ENCODE data around the gene PGLYRP1. TPM values are rescaled to one million over a fixed set of nuclear protein-coding genes. Genes with fewer than 3 reads are reported as not detected.

Gene PGLYRP1
- total and polyA plus RNA-seq, 4 donors: 0.25 to 13.9 (median 0.76) TPM

- no peaks in the 10 kb centered on the region for H3K9me3 ChIP-seq (ENCODE audit: control insufficient read depth in 4 of 4, low read length in 3 of 4)
- H3K4me3 ChIP-seq (ENCODE audit: low read depth in 1 of 3, low read length in 3 of 3): no peak overlapping the region
- no peak for TF ChIP-seq GABPA (IDR thresholded peaks at IDR 0.05 in 1 of 2, conservative IDR thresholded peaks at IDR 0.05 in 1 of 2)
- no peak for TF ChIP-seq SP1 (IDR thresholded peaks at IDR 0.05)
- no peak for TF ChIP-seq RXRA (IDR thresholded peaks at IDR 0.05)
- TF ChIP-seq HNF4A (conservative IDR thresholded peaks at IDR 0.05): no peak
- TF ChIP-seq, protein P1, sequence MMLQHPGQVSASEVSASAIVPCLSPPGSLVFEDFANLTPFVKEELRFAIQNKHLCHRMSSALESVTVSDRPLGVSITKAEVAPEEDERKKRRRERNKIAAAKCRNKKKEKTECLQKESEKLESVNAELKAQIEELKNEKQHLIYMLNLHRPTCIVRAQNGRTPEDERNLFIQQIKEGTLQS (IDR thresholded peaks at IDR 0.05): no peak
- TF ChIP-seq FOXA1 (IDR thresholded peaks at IDR 0.05): no peak
- TF ChIP-seq ZBTB33 (IDR thresholded peaks at IDR 0.05): no peak
- TF ChIP-seq TAF1 (conservative IDR thresholded peaks at IDR 0.05): no peak
- TF ChIP-seq EGR1 (IDR thresholded peaks at IDR 0.05; ENCODE audit: low read depth in 2 of 2): peak in 1 of 2 donors; percentile 64
- TF ChIP-seq NR2F2 (IDR thresholded peaks at IDR 0.05): peak; percentile 71
- 17% methylated on average over 11 of the region's 11 CpGs for WGBS
- H3K4me1 ChIP-seq (ENCODE audit: control insufficient read depth in 4 of 4, insufficient read depth in 4 of 4, low read length in 3 of 4): peaks cover 0 to 2% (median 0%) of the 10 kb centered on the region in 4 donors
- H3K27me3 ChIP-seq (ENCODE audit: control insufficient read depth in 4 of 4, insufficient read depth in 4 of 4, low read length in 3 of 4): peaks cover 0 to 15% (median 4%) of the 10 kb centered on the region in 4 donors
- no peak for DNase-seq (ENCODE audit: low spot score)
- no peak overlapping the region for H3K9ac ChIP-seq (ENCODE audit: low read depth in 1 of 2, low read length in 2 of 2)
- no peaks in the 10 kb centered on the region for H3K36me3 ChIP-seq (ENCODE audit: control insufficient read depth in 4 of 4, insufficient read depth in 3 of 4, low read depth in 1 of 4, low read length in 3 of 4)
- H3K27ac ChIP-seq (ENCODE audit: low read depth in 1 of 2, low read length in 2 of 2): no peak overlapping the region
Measured at GRCh38 chr19:45971260-45971902, 51.5 kb downstream of the PGLYRP1 start.

DNA sequence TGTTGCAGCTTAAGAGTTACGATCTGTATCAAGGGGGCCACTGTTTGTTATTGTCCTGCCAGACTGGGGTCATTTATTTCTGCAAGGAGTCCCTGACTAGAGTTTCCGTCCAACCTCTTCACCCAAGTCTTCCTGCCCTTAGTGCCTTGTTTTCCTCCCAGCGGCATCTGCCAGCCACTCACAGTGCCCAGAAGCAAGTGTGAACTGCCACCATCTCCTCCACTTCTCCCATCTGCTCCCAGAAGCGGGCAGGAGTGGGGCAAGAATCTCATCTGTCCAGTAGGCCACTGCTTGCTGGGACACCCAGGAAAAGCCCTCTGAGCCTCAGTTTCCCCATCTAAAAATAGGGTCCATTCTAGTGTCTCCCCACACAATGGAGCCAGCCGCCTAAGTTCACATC is 53.2 kb downstream of the PGLYRP1 start:
- Histone ChIP-seq H3K4me3 (ENCODE audit: low read depth in 1 of 3, low read length in 3 of 3) (no peak overlapping the region), H3K9ac (ENCODE audit: low read depth in 1 of 2, low read length in 2 of 2) (no peak overlapping the region), H3K9me3 (ENCODE audit: control insufficient read depth in 4 of 4, low read length in 3 of 4) (no peaks in the 10 kb centered on the region), H3K27me3 (ENCODE audit: control insufficient read depth in 4 of 4, insufficient read depth in 4 of 4, low read length in 3 of 4) (peaks cover 0 to 16% (median 2%) of the 10 kb centered on the region in 4 donors), H3K36me3 (ENCODE audit: control insufficient read depth in 4 of 4, insufficient read depth in 3 of 4, low read depth in 1 of 4, low read length in 3 of 4) (no peaks in the 10 kb centered on the region), H3K27ac (ENCODE audit: low read depth in 1 of 2, low read length in 2 of 2) (no peak overlapping the region), H3K4me1 (ENCODE audit: control insufficient read depth in 4 of 4, insufficient read depth in 4 of 4, low read length in 3 of 4) (peaks cover 0 to 2% (median 0%) of the 10 kb centered on the region in 4 donors)
- DNase-seq (ENCODE audit: low spot score): no peak
- TF ChIP-seq NR2F2 (IDR thresholded peaks at IDR 0.05): peak; percentile 74
- no peak for TF ChIP-seq MAX (IDR thresholded peaks at IDR 0.05)
- WGBS: 67% methylated on average over 5 of the region's 5 CpGs

Small RNAs within 50 kb of the gene (small RNA-seq; reads per million reads assigned to genes)
- 64.7 reads per million, percentile 97 among the genes with 10 or more reads in this experiment for gene MIR769

Other genes starting within 250 kb of the PGLYRP1 start
- gene DMPK, start 240.6 kb downstream of the PGLYRP1 start, total RNA-seq: 10 to 100 TPM in 1 of 2 donors, 1 to 10 TPM in 1; 6.4 to 12.5 TPM
- gene DMPK, start 240.6 kb downstream of the PGLYRP1 start, polyA plus RNA-seq: 1 to 10 TPM; 1.8 to 5.9 TPM
- 10 to 100 TPM; 11.3 to 14.6 TPM for gene DMWD, start 230.2 kb downstream of the PGLYRP1 start, total RNA-seq
- gene DMWD, start 230.2 kb downstream of the PGLYRP1 start, polyA plus RNA-seq: 1 to 10 TPM; 3.7 to 6.5 TPM
- gene RSPH6A, start 207.7 kb downstream of the PGLYRP1 start, total RNA-seq: under 1 TPM in 1 of 2 donors, not detected in 1; 0.08 TPM
- not detected for gene RSPH6A, start 207.7 kb downstream of the PGLYRP1 start, polyA plus RNA-seq
- gene SYMPK, start 159.9 kb downstream of the PGLYRP1 start, total RNA-seq: 10 to 100 TPM; 22.2 to 26.1 TPM
- 10 to 100 TPM in 1 of 2 donors, 1 to 10 TPM in 1; 5.5 to 26.0 TPM for gene SYMPK, start 159.9 kb downstream of the PGLYRP1 start, polyA plus RNA-seq
- 10 to 100 TPM; 12.3 to 30.8 TPM for gene FOXA3, start 158.7 kb downstream of the PGLYRP1 start, total RNA-seq
- gene FOXA3, start 158.7 kb downstream of the PGLYRP1 start, polyA plus RNA-seq: 10 to 100 TPM; 11.5 to 37.1 TPM
- gene IRF2BP1, start 136.9 kb downstream of the PGLYRP1 start, total RNA-seq: 10 to 100 TPM; 16.5 to 16.8 TPM
- 10 to 100 TPM in 1 of 2 donors, 1 to 10 TPM in 1; 4.9 to 16.3 TPM for gene IRF2BP1, start 136.9 kb downstream of the PGLYRP1 start, polyA plus RNA-seq
- 1 to 10 TPM in 1 of 2 donors, under 1 TPM in 1; 0.70 to 1.8 TPM for gene MYPOP, start 120.4 kb downstream of the PGLYRP1 start, total RNA-seq
- 1 to 10 TPM in 1 of 2 donors, under 1 TPM in 1; 0.90 to 3.0 TPM for gene MYPOP, start 120.4 kb downstream of the PGLYRP1 start, polyA plus RNA-seq
- gene NANOS2, start 108.3 kb downstream of the PGLYRP1 start, total RNA-seq: not detected
- gene NANOS2, start 108.3 kb downstream of the PGLYRP1 start, polyA plus RNA-seq: not detected
- gene NOVA2, start 49.2 kb downstream of the PGLYRP1 start, total RNA-seq: 1 to 10 TPM in 1 of 2 donors, under 1 TPM in 1; 0.47 to 1.6 TPM
- gene NOVA2, start 49.2 kb downstream of the PGLYRP1 start, polyA plus RNA-seq: under 1 TPM; 0.31 to 0.37 TPM
- 1 to 10 TPM; 2.6 to 3.1 TPM for gene CCDC61, start 27.6 kb downstream of the PGLYRP1 start, total RNA-seq
- 1 to 10 TPM; 1.7 to 6.3 TPM for gene CCDC61, start 27.6 kb downstream of the PGLYRP1 start, polyA plus RNA-seq
- gene IGFL4, start 17.9 kb upstream of the PGLYRP1 start, total RNA-seq: not detected
- gene IGFL4, start 17.9 kb upstream of the PGLYRP1 start, polyA plus RNA-seq: not detected
- not detected for gene IGFL3, start 101.6 kb upstream of the PGLYRP1 start, total RNA-seq
- gene IGFL3, start 101.6 kb upstream of the PGLYRP1 start, polyA plus RNA-seq: not detected
- under 1 TPM in 1 of 2 donors, not detected in 1; 0.08 TPM for gene IGFL2, start 125.2 kb upstream of the PGLYRP1 start, total RNA-seq
- gene IGFL2, start 125.2 kb upstream of the PGLYRP1 start, polyA plus RNA-seq: not detected
- gene IGFL1, start 206.7 kb upstream of the PGLYRP1 start, total RNA-seq: not detected
- gene IGFL1, start 206.7 kb upstream of the PGLYRP1 start, polyA plus RNA-seq: not detected

All from liver (tissue), 10 donors.